Stimulated activated CD4-positive, alpha-beta T cell treated with anti-CD3 and anti-CD28 coated beads, Interleukin-2, amount 100 ng/mL, for 24 hours (primary cell): ENCODE data around the gene HIVEP3.

ENCODE experiments used
- DNase-seq, 2 donors: peaks; one replicate each; pipeline ENCODE4 v3.0.0-alpha.2; 2020

The HIVEP3 gene

DNA sequence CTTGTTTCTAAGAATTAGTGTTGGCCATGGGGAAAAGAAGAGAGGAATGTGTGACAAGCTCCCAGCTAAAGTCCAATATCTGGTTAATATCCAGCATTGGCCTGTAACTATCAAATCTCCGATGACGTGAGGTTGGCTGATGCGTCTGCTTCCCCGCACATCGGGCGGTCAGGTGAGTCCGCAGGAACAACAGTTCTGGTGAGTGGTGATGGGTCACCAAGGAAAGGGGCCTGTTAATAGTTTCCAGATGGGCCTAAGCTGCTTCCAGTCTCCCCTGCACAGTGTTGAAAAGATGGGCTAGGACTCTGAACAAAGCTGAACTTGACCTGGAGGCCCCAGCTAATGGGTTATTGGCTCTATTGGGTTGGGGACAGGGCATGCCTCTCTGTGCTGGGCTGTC, 241.1 kb downstream of the HIVEP3 start:
- no peak for DNase-seq

DNA sequence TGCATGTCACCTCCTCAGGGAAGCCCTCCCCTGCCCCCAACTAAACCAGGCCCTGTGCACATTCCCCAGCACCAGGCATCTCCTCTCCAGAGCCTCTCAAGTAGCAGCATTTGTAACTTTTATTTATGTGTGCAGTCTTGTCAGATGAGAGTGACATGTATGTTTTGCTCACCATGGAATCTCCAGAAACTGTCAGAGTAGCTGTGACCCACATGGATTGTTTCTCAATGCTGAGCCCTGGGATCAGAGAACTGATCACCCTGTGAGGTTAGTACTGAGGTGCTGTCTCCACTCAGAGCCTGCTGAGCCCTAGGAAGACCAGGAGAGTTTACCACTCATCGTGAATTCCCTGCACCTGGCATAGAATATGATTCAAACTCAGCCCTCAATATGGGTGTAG, 243.3 kb downstream of the HIVEP3 start:
- no peak for DNase-seq

DNA sequence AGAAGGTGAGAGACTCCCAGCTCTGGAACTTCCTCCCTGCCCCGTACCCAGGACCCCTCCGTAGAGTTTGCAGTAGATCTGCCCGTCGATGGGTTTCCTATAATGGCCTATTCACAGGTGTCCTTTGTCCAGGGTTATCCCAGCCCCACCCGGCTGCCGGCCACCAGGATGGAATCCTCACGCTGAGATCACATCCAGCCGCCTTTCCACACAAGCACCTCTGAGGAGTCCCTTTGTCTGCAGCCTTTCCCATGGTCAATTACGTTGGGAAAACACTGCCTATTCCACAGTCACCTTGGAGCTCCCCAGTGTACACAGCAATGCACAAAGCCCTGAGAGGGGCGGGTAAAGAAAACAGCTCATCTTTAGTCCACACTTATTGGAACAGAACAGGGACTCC, 244.2 kb downstream of the HIVEP3 start:
- no peak for DNase-seq

DNA sequence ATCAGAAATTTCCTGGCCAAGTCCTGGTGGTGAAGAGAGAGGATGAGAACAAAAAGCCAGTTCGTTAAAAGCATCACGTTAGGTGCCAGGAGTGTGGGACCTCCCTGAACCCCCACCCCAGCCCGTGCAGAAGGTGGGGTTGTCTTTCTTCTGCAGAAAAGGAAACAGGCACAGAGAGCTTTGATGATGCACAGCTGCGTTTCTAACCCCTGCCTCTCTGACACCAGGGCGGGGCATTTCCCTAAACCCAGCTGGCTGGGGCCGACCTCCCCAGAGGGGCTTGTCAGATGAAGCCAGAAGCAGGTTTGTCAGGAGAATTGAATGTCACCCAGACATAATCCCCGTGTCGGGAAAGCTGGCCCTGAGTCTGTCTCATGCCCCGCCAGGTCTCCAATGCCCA, 244.9 kb downstream of the HIVEP3 start:
- peak; percentile 43 to 44 for DNase-seq

DNA sequence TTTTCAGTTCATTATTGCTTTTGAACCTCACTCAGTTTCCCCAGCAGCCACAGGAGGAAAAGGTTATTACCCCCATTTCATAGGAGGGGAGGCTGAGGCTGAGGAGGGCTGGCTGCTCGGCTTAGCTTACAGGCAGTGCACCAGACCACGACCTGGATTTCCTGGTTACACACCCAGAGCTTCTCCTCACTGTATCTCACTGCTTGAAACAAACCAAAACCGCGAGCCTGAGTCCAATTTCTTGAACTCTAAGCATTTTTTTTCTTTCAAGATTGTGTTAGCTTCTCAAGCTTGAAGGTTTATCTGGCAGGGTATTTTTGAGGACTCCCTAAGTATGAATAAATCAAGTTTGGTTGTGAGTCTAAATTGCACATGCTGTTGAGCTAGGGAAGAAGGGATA, 245.3 kb downstream of the HIVEP3 start:
- peak; percentile 38 for DNase-seq

DNA sequence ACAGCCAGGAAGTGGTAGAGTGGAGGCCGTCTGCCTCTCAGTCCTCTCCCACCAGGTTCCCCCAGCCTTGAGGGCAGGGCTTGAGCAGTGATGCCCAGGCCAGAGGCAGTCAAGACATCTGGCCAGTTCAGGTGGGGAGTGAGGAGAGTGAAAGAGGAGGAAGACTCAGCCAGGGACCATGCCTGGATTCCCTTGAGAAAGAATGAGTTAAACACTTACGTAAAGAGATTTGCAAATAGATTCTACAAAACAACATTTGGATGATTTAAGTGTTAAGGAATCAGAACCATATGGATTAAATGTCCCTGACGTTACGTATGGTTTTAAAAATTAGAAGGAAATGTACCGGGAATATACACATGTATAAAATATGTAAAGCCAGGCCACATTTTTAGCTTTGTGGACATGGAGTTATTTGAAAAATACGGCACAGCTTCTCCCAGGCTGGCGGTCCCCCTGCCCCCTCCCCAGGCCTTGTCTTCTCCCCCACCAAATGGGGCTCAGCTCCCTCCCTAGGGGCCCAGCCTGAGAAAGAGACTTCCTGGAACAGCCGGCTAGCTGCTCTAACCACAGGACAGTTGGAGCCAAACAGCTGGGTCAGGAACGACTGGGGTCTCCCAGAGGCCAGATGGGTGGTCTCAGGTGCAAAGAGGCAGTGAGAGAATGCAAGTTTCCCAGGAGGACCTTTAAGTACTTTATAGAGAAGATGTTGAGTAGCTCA, 245.9 kb downstream of the HIVEP3 start:
- no peak for DNase-seq

DNA sequence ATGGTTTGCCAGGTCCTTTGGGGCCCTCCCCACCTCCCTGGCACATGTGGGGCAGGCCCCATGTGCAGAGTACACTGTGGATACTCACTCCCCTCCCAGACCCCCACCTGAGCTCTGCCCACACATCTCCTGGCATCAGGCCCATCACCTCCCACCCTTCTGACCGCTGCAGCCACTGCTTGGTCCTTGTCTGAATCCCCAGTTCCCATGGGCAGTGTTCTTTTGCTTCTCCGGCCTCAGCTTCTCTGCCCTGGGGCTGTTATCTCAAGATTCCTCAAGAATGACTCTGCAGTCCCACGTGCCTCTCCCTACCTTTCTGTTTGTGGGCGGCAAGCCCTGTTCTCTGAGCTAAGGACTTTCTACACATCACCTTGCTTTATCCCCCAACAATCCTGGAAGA, 246.5 kb downstream of the HIVEP3 start:
- DNase-seq = no peak

DNA sequence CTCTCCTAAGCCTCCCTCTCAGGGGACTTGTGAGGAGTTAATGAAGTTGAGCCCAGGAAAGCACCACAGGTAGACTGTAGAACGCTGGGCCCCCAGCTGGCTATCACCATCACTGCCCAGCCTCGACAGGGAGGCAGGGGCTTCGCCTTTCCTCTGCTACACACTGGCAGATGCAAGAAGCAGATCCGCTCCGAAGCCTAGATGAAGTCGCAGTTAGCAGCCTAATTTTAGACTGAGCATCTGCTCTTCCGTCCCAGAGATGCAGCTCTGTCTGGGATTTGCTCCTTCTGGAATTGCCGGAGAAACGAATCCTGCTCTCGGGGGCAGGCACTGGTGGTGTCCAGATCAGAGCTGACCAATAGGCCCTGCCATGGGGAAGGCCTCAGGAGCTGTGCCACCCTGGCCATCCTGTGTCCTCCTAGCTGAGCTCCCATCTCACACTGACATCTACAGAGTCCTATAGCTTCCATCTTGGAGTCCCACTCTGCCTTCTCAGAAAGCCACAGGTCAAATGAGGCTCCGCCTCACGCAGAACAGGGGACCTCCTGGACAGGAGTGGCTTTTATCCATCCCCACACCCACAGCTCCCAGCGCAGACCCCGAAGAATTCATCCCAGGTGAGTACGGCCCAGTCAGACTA, 247.5 kb downstream of the HIVEP3 start:
- no peak for DNase-seq

DNA sequence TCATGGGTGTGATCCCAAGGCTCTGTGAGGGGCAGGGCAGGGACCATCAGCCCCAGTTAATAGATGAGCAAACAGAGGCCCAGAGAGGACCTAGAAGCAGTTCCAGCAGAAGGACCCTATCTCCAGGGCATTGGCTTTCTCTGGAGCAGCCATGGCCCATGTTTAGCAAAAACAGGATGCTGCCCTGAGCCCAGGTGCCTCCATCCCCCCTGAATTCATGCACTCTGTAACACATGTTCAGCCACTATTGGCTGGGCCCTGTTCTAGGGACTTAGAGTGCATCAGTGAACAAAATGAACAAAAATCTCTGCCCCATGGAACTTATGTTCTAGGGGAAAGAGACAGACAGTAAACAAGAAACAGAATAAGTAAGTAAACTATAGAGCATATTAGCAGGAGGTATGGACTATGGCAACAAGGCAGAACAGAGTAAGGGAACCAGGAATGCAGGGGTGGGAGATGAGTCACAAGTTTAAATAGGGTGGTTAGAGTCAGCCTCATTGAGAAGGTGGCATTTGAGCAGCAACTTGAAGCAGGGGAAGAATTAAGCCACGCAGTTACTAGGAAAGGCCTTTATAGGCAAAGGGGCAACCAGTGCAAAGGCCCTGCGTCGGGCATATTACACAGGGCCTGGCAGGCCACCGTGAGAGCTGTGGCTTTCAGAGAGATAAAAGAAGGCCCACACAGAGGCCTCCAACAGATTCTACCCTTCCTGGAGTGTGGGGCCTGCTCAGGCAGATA, 248.3 kb downstream of the HIVEP3 start:
- DNase-seq = peak; percentile 36 to 47

DNA sequence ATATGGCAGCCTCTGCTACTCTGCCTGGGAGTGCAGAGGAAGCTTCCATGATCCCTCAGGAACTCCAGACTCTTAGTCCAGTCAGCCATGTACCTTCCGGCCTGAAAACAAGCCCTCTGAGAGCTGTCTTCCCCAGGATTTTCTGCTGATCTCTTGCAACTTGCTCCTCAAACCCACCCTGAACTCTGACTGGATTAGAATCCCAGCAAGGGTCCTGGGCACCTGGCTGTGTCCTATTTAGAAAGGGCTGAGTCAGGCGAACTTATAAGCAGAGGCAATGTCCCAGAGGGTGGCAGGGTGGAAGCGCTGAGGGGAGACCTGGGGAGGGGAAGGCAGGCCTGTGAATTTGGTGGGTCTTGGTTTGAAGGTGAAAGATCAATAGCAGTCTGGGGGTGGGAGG, 249.8 kb downstream of the HIVEP3 start:
- DNase-seq = no peak

DNA sequence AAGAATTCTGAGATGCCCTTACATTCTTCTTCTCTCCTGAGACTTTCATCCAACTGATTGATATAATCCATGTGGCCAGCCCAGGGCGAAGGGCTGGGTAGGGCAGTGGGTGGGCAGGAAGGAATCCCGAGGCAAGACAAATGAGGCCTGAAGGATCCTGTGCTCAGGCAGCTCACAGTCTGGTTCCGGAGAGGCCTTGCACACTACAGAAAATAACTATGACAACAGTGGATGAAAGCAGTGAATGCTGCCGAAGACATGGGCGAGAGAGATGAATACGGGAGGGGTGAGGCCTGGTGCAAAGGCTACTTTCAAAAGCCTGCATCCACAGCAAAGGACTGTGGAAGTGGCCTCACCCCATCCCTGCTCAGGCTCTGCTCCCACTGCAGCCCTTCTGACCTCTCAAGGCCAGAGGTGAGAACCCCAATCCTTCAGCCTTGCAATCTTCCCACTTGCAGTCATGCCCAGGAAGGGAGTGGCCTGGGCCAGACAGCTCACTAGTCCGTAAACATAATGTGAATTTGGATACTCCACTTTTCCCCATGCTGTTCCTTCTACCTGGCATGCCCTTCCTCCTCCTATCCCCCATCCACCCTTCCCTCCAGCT, 250.6 kb downstream of the HIVEP3 start:
- DNase-seq = no peak

DNA sequence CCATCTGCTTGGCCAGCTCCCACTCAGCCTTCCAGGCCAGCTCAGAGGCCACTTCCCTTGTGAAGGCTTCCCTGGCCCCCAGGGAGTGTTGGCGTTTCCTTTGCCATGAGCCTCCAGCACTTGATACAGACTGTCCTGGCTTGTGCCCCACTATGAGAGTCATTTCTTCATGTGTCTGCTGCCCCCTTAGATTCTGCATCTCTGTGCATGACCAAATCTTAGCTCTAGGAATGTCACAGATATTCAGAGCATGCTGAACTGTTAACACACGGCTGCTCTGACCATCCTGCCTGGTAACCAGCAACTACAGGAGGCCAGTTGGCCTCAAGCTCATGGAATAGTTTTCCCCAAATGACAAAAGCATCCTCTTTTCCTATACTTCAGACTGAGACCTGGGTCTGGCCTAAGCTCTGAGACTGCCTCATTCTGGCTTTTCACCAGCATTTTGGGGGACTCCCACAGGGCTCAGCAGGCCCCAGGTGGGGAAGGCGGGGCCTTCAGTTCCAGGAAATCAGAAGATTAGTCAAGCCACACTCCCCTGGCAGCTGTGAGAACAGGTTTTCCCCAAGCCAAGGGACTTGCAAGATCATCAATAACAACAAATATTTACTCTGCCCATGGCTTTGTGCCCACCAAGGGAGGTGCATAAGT, 251.6 kb downstream of the HIVEP3 start:
- peak; percentile 69 to 73 for DNase-seq

DNA sequence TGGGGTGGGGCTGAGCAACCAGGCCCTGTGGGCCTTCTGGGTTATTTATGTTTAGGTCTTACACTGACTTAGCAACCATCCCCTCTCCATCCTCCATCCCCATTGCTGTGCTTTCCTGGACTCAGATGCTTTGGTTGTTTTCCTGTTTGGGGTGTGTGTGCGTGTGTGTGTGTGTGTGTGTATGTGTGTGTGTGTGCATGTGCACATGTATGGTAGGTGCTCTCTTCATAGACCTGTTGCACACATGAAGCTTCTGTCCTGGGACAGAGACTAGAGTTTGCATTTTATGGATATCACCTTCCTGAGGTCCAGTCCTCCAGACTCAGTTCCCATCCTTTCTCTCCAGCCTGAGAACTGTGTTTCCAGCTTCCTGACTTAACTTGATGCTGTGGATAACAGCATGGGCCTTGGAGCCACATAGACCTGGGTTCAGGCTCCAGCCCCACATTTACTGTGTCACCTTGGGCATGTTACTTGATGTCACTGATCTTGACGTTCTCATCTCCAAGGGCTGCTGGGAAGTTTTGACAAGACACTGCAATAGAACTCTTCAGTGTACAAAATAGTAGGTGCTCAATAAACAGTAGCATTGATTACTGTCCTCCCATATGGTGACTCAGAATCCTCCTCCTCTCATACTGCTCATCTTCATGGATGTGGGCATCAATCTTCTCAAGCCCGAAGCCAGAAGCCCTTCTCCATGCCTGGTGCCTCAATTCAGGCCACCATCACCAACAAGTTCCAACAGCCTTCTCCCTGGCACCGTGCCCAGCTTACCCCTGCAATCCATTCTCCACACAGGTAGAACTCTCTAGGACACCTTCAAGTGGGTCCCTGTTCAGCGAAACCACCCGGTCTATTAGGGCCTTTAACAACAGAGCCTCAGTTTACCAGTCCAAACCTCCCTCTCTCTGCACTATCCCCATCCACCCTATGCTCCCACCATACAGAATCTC, 252.5 kb downstream of the HIVEP3 start:
- DNase-seq = no peak

DNA sequence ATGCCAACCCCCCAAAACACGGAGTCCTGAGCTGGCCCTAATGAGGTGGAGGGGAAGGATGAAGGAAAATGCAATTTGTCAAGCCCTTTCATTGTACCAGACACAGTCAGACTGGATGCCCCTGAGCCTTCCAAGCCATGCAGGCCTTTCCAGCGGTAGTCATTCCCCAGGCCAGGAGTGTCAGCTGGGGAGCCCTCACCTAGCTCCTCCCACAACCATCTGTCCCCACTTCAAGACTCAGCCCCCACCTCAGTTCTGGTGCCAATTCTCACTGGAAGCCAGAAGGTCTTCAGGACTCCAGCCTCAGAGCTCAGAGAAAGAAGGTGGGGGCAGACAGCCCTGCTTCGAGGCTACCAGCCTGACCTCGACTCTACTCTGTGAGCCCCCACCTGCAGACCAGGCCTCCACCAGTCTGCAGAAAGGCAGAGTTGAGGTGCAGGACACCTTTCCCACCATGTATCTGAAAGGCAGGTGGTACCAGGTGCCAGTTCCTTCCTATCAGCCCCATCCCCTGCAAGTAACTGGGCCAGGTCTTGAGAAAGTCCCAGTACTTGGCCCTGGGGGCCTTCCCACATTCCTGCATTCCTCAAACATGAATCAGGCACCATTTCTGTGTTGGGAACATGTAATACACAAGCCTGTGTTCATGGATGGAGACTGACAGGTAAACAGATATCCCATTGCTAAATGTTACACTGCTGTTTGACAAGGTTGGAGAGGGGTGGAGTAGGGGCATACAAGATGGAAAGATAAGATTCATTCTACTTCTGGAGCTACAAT, 253.7 kb downstream of the HIVEP3 start:
- no peak for DNase-seq

DNA sequence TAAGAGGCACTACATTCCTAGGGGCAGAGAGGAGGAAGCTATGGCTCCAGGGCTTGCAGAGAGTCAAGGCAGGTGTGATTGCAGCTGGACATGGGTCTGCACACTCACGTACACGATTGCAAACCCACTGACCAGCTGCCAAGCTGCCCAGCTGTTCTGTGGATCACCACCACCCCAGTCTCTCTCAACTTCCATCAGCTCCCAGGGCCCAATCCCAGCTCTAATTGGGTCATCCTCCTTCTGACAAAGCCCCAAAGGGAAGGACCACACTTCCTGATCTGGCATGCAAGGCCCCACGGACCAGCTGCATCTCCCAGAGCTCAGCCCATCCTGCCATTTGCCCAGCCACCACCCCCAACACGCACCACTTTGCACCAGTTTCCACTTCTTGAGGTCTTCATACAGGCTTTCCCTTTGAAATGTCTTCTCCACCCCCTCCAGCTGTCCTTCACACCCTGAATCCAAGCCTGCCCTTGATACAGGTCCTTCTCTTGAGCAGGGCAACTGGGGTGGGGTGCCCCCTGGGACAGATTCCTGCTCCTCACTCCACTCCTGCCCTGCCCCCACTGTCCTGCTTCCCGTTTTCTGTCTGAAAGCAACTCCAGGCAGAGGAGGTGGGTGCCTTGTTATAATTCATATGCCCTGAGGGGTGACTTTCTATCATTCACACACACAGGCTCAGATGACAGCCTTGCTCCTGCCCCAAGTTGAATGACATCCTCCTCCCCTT, 254.9 kb downstream of the HIVEP3 start:
- no peak for DNase-seq

DNA sequence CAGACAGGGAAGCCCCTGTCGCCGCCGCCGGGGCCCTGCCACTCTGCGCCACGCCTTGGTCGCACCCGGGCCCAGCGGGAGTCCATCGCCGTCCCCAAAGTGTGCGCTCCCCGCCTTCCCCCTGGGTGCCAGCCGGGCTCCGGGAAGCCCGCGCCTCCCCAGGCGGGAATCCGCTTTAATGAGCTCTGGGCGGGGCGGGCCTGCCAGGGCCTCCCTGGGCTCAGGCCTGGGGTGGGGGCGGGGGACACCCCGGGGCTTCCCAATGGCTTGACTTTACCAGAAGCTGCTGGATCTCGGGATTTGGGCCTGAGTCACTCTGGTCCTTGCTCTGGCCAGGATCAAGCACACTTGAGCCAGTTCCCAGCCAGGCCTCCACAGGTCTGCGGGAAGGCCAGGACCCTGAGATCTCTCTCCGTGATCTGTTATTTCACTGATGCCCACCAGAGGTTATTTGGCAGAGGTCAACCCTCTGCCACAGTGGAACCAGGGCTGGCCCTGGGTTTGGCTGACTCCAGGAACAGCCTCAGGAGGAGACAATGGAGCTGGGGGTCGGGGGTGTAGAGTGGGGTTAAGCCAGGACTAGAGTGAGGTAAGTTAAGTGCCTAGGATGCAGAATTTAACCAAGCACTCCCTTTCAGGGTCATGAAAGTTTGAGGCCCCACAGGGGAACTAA, 255.8 kb downstream of the HIVEP3 start:
- no peak for DNase-seq

DNA sequence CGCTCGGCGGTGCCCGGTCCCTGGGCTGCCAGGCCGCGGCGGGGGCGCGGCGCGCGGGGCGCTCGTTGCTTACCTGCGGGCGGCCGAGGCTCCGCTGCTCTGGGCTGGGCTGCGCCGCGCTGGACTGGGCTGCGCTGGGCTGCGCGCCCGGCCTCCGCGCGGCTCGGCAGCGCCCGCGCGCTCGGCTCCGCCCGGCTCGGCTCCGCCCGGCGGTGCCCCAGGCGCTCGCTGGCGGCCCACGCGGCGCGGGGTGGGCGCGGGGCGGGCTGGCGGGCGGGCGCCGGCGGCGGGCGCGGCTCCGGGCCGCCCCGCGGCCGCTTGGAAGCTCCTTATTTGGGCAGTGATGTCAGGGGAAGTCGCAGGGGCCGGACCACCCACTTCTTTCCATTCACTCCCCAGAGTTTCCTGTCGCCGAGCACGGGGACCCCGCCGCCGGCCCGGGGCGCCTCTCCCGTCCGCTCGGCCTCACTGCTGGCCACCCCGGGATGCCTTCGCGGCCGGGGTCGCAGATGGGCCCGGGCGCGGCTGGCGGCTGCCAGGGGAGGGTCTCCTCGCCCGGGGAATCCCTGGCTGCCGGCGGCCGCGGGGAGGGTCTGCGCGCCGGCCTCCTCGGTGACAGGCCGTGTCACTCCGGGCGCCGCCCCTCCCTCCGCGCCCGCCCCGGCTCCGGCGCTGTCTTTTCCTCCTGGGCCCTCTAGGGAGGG, 256.5 kb downstream of the HIVEP3 start:
- DNase-seq = peak; percentile 79 to 81

DNA sequence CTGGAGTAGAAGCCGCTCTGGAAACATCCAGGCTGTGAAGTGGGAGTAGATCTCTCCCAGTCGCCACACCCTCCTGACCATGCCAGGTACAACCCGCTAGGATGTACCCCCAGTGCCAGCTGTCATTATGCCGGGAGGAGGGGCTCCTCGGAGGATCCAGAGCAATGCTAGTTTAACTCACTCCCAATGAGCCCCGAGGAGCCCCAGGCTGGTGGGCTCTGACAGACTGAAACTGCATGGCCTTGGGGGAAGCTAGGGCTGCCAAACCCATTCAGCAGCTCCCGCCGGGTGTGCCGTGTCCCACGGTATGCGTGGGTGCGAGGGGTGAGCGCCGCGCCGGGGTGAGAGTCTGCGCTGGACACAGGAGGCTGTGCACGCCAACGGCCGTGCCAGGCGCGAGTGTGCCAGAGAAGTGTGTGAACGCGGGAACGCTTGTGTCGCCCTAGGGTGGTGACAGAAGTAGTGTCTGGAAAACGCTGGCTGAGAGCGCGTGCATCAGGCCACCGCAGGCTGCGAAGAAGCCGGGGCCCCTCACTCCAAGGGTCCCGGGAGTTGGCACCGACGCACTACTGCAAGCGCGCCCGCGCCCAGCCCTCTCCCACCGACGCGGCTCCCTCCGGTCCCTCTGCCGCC, 257.2 kb downstream of the HIVEP3 start:
- peak; percentile 35 to 40 for DNase-seq
